Fibroblast of skin of right quadriceps (primary cell): ENCODE results near the gene SEMA7A.
A peak's percentile ranks its signal among the peaks of the same experiment; 100 is the strongest.

Experiments used
- DNase-seq: peaks from one replicate; pipeline ENCODE4 v3.0.0-alpha.2; 2013

The SEMA7A gene

GRCh38 chr15:74415966-74416916 is 17.5 kb downstream of the SEMA7A start:
- no peak for DNase-seq

GRCh38 chr15:74414603-74415338 is 19.0 kb downstream of the SEMA7A start:
- no peak for DNase-seq

GRCh38 chr15:74414081-74414580 is 19.6 kb downstream of the SEMA7A start:
- DNase-seq = no peak

GRCh38 chr15:74413350-74414080 is 20.2 kb downstream of the SEMA7A start:
- DNase-seq = no peak

GRCh38 chr15:74412159-74412558 is 21.6 kb downstream of the SEMA7A start:
- no peak for DNase-seq

GRCh38 chr15:74411686-74412085 is 22.1 kb downstream of the SEMA7A start:
- DNase-seq = no peak

- no peak for DNase-seq
Observed at GRCh38 chr15:74410502-74410901, 23.3 kb downstream of the SEMA7A start.

GRCh38 chr15:74409225-74409624 is 24.5 kb downstream of the SEMA7A start:
- no peak for DNase-seq

GRCh38 chr15:74408815-74409214 is 24.9 kb downstream of the SEMA7A start:
- DNase-seq = no peak

GRCh38 chr15:74408385-74408784 is 25.4 kb downstream of the SEMA7A start:
- DNase-seq = no peak

- peak; percentile 93 for DNase-seq
Observed at GRCh38 chr15:74406992-74407705, 26.6 kb downstream of the SEMA7A start.

GRCh38 chr15:74406517-74406916 is 27.2 kb downstream of the SEMA7A start:
- no peak for DNase-seq

GRCh38 chr15:74405823-74406222 is 27.9 kb downstream of the SEMA7A start:
- DNase-seq = no peak

- peak; percentile 52 for DNase-seq
Observed at GRCh38 chr15:74403991-74404563, 29.7 kb downstream of the SEMA7A start.

GRCh38 chr15:74403588-74403919 is 30.2 kb downstream of the SEMA7A start:
- no peak for DNase-seq

GRCh38 chr15:74402873-74403587 is 30.7 kb downstream of the SEMA7A start:
- DNase-seq = no peak

- DNase-seq = no peak
Observed at GRCh38 chr15:74402337-74402841, 31.4 kb downstream of the SEMA7A start.

- DNase-seq = no peak
Observed at GRCh38 chr15:74400915-74401757, 32.6 kb downstream of the SEMA7A start.

GRCh38 chr15:74400313-74400860 is 33.4 kb downstream of the SEMA7A start:
- no peak for DNase-seq
